Sigmoid colon (tissue), 7 donors: ENCODE data around the gene ICE2. TPM values are rescaled to one million over a fixed set of nuclear protein-coding genes. Genes with fewer than 3 reads are reported as not detected.
"Not testable (repeated sequence)": the region's sequence is repeated elsewhere in the genome, so short reads cannot be mapped to it uniquely, and the experiment has no call there.

Experiments
- DNase-seq: peaks from one replicate; pipeline ENCODE4 v3.0.0-alpha.2; 2019
- H3K27ac ChIP-seq, 4 donors: fragments of 200-600 bp; sonication (generic); one replicate each; pipeline ENCODE4 v1.5.1; 2016 to 2019; ENCODE audit warnings: mild to moderate bottlenecking in 1 of 4
- H3K27me3 ChIP-seq, 3 donors: fragments of 200-600 bp; sonication (generic); one replicate each; pipeline ENCODE4 v1.5.1; 2019; ENCODE audit warnings: mild to moderate bottlenecking in 1 of 3
- H3K36me3 ChIP-seq, 4 donors: fragments of 200-600 bp; sonication (generic); one replicate each; pipeline ENCODE4 v1.5.1; 2016 to 2019
- H3K4me1 ChIP-seq, 4 donors: fragments of 200-600 bp; sonication (generic); one replicate each; pipeline ENCODE4 v1.5.1; 2017 to 2019
- H3K4me3 ChIP-seq, 4 donors: fragments of 200-600 bp; sonication (generic); one replicate each; pipeline ENCODE4 v1.5.1; 2017 to 2019; ENCODE audit warnings: mild to moderate bottlenecking in 2 of 4, moderate library complexity in 1 of 4
- H3K9me3 ChIP-seq, 4 donors: fragments of 200-600 bp in 3 of 4; sonication (generic) in 3 of 4; one replicate each; pipeline versions ENCODE4 v1.5.1 to v1.6.1; 2013 to 2019
- EP300 ChIP-seq, 4 donors: sonication (generic); formaldehyde crosslinking; IDR thresholded peaks; one replicate each; pipeline ENCODE4 v1.6.1; 2017; ENCODE audit warnings: antibody characterized with exemption in 4 of 4
- POLR2A ChIP-seq, 2 donors: fragments of 450-650 bp; IDR thresholded peaks; one replicate each; pipeline ENCODE4 v1.6.1; 2016; ENCODE audit warnings: antibody characterized with exemption in 2 of 2, mild to moderate bottlenecking in 2 of 2, moderate library complexity in 2 of 2
- POLR2AphosphoS5 ChIP-seq, 4 donors: sonication (generic); formaldehyde crosslinking; IDR thresholded peaks; one replicate each; pipeline ENCODE4 v1.6.1; 2017; ENCODE audit warnings: antibody characterized with exemption in 4 of 4
- WGBS, 2 donors: extraction: QIAGEN DNeasy Blood & Tissue Kit; methylation state at CpG; one replicate each; pipeline ENCODE4 v1.1.7; 2013; 5-methylcytosine and 5-hydroxymethylcytosine counted together
- intact Hi-C: fragments of 100-400 bp; cut with DNase I; formaldehyde crosslinking; loops from one replicate; pipeline ENCODE4 v1.15.1; 2023
- polyA plus RNA-seq, 3 donors: library from polyadenylated mRNA; stranded (reverse); fragments of 200-250 nt; gene quantifications; one replicate each; pipeline ENCODE4 v1.2.3, GENCODE V29; 2013
- total RNA-seq, 4 donors: library from RNA; depleted of rRNA; stranded (reverse); fragments of >200 nt; gene quantifications; one replicate each; pipeline ENCODE4 v1.1.0, GENCODE V29; 2016
- TF ChIP-seq, protein P1 (sequence below), 4 experiments: fragments of 450-650 bp in 3 of 4; fragments of 200-600 bp in 1 of 4; IDR thresholded peaks; one replicate each; pipeline ENCODE4 v1.5.1; 2016 to 2019; ENCODE audit warnings: antibody characterized with exemption in 4 of 4, mild to moderate bottlenecking in 3 of 4, moderate library complexity in 2 of 4
- donor health status: healthy with polysubstance abuse.
- donor health status: Bipolar disorder and iron deficiency.
- donor health status: healthy.

Gene ICE2
- total and polyA plus RNA-seq, 7 donors = 4.6 to 40.3 (median 30.0) TPM

DNA sequence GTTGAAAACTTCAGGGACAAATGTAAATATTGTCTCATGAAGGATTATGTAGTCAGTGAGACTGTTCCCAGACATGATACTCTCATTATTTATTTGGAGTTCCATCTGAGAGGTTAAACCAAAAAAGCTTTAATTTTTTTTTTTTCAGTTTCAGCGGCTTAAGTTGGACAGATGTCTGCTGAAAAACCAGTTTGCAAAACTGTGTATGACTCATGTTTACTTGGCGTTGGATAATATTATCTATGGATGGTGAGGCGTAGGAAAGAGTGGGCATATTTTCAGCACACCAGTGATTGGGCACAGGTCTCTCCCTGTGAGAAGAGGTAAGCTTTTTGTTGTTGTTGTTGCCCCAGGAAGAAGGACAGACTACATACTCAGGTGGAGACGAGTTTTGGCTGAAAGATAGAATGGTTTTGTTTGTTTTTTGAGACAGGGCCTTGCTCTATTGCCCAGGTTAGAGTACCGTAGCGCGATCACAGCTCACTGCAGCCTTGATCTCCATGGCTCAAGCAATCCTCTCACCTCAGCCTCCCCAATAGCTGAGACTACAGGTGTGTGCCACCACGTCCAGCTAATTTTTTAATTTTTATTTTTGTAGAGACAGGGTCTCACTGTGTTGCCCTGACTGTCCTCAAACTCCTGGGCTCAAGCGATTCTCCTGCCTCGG, 64.8 kb downstream of the ICE2 start:
- WGBS, 2 donors = 63 to 70% methylated on average over 10 of the region's 10 CpGs
- Histone ChIP-seq H3K4me3 (no peak overlapping the region), H3K9me3 (no peaks in the 10 kb centered on the region), H3K27me3 (no peaks in the 10 kb centered on the region), H3K4me1 (peaks cover 0 to 14% (median 2%) of the 10 kb centered on the region in 4 donors), H3K36me3 (no peaks in the 10 kb centered on the region), H3K27ac (no peak overlapping the region)
- TF ChIP-seq, protein P1, sequence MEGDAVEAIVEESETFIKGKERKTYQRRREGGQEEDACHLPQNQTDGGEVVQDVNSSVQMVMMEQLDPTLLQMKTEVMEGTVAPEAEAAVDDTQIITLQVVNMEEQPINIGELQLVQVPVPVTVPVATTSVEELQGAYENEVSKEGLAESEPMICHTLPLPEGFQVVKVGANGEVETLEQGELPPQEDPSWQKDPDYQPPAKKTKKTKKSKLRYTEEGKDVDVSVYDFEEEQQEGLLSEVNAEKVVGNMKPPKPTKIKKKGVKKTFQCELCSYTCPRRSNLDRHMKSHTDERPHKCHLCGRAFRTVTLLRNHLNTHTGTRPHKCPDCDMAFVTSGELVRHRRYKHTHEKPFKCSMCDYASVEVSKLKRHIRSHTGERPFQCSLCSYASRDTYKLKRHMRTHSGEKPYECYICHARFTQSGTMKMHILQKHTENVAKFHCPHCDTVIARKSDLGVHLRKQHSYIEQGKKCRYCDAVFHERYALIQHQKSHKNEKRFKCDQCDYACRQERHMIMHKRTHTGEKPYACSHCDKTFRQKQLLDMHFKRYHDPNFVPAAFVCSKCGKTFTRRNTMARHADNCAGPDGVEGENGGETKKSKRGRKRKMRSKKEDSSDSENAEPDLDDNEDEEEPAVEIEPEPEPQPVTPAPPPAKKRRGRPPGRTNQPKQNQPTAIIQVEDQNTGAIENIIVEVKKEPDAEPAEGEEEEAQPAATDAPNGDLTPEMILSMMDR (IDR thresholded peaks at IDR 0.05) = no peak
- TF ChIP-seq EP300 (IDR thresholded peaks at IDR 0.05) (no peak), POLR2AphosphoS5 (IDR thresholded peaks at IDR 0.05) (no peak)
- no peak for DNase-seq
- intact Hi-C loops = no loop called here

DNA sequence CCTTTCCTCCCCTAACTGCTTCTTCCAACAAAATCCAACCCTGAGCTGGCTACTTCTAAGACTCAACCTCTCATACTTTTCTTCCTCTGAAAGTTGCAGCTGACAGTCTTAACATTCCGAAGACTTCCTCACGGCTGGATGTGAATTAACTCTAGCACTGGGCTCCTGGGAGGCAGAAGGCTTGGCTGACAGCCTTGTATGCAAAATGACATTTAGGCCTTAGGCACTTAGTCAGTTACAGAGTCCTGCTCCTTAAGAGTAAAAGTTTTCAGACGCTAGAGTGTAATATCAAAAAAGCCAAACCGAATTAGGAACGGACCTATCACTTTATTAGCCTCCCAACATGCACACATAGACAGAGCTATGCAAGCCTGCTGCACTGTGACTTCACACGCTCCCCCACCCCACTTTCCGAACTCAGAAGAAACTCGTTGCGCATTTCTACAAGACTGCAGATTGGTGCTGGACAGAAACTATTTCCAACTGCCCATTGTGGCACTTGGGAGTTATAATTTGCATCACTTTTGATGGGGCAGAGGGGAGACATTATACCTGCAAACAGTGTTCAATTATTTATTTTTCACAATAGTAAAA, 65.6 kb downstream of the ICE2 start:
- H3K36me3 ChIP-seq = no peaks in the 10 kb centered on the region
- peaks cover 0 to 14% (median 2%) of the 10 kb centered on the region in 4 donors for H3K4me1 ChIP-seq
- H3K9me3 ChIP-seq = no peaks in the 10 kb centered on the region
- no peak for DNase-seq
- H3K27ac ChIP-seq = no peak overlapping the region
- no peak for TF ChIP-seq POLR2AphosphoS5 (IDR thresholded peaks at IDR 0.05)
- no peak for TF ChIP-seq EP300 (IDR thresholded peaks at IDR 0.05)
- TF ChIP-seq, protein P1 (IDR thresholded peaks at IDR 0.05) = no peak
- TF ChIP-seq POLR2A (IDR thresholded peaks at IDR 0.05) = no peak
- no peaks in the 10 kb centered on the region for H3K27me3 ChIP-seq
- intact Hi-C loops = no loop called here
- H3K4me3 ChIP-seq = no peak overlapping the region
- 67 to 78% methylated on average over 9 of the region's 9 CpGs for WGBS, 2 donors

DNA sequence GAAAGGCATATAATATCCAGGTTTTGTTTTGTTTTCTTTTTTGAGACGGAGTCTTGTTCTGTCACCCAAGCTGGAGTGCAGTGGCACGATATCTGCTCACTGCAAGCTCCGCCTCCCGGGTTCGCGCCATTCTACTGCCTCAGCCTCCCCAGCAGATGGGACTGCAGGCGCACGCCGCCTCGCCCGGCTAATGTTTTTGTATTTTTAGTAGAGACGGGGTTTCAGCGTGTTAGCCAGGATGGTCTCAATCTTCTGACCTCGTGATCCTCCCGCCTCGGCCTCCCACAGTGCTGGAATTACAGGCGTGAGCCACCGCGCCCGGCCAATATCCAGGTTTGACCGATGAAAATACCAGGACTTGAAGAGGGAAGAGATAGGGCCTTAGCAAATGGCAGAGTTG, 66.1 kb downstream of the ICE2 start:
- H3K9me3 ChIP-seq = not testable (repeated sequence)

DNA sequence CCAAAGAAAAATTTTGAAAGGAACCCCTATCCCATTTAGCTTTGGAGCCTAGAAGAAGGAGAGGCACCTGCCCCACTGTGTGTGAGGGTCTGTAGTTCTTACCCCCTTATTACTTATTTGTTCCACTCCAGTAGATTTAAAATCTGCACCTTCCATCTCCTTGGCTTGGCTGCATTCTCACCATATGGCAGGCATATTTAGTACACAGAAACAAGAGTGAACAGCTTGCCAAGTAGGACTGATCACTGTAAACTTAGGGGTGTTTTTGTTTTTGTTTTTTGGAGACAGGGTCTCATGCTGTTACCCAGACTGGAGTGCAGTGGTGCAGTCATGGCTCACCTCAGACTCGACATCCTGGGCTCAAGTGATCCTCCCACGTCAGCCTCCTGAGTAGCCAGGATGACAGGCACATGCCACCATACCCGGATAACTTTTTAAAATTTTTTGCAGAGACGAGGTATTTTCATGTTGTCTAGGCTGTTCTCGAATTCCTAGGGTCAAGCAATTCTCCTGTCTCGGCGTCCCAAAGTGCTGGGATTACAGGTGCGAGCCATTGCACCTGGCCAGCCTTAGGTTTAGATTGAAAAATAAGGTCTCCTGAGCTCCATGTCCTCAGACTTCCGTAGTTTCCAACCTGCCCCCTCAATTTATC, 67.0 kb downstream of the ICE2 start:
- TF ChIP-seq EP300 (IDR thresholded peaks at IDR 0.05) (no peak), POLR2A (IDR thresholded peaks at IDR 0.05) (no peak), POLR2AphosphoS5 (IDR thresholded peaks at IDR 0.05) (no peak)
- TF ChIP-seq, protein P1 (IDR thresholded peaks at IDR 0.05) = no peak
- Histone ChIP-seq H3K4me1 (peaks cover 0 to 14% (median 7%) of the 10 kb centered on the region in 4 donors), H3K36me3 (no peaks in the 10 kb centered on the region), H3K27ac (no peak overlapping the region), H3K9me3 (no peaks in the 10 kb centered on the region), H3K4me3 (no peak overlapping the region), H3K27me3 (no peaks in the 10 kb centered on the region)
- 92 to 93% methylated on average over 9 of the region's 9 CpGs for WGBS, 2 donors
- intact Hi-C loops = no loop called here
- no peak for DNase-seq

More for the DNA sequence above, 66.1 kb downstream of the ICE2 start:
- H3K27me3 ChIP-seq, H3K27ac ChIP-seq, DNase-seq, H3K36me3 ChIP-seq, H3K4me3 ChIP-seq, intact Hi-C loops: not testable (repeated sequence)
- H3K4me1 ChIP-seq = peaks cover 0 to 14% (median 5%) of the 10 kb centered on the region in 4 donors
- WGBS, 2 donors = 92 to 96% methylated on average over 21 of the region's 21 CpGs

DNA sequence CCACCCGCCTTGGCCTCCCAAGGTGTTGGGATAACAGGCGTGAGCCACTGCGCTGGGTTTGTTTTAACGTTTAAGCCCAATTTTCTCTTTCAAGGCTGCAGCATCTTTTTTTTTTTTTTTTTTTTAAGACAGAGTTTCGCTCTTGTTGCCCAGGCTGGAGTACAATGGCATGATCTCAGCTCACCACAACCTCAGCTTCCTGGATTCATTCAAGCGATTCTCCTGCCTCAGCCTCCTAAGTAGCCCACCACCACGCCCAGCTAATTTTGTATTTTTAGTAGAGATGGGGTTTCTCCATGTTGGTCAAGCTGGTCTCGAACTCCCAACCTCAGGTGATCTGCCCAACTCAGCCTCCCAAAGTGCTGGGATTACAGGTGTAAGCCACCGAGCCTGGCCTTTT, 68.6 kb downstream of the ICE2 start:
- peaks cover 0 to 14% (median 7%) of the 10 kb centered on the region in 4 donors for H3K4me1 ChIP-seq
- H3K4me3 ChIP-seq, H3K36me3 ChIP-seq, H3K9me3 ChIP-seq, intact Hi-C loops, H3K27me3 ChIP-seq, H3K27ac ChIP-seq, DNase-seq: not testable (repeated sequence)
- WGBS, 2 donors = 85 to 92% methylated on average over 9 of the region's 9 CpGs
